ENCODE data around the gene DIP2C.
"Not testable (repeated sequence)": the region's sequence is repeated elsewhere in the genome, so short reads cannot be mapped to it uniquely, and the experiment has no call there.

The DIP2C gene

GRCh38 chr10:480498-480927 is 209.0 kb downstream of the DIP2C start:
- Histone ChIP-seq H3K56ac (ENCODE audit: low read length) (no peak overlapping the region), H3K36me3 (ENCODE audit: control insufficient read depth, insufficient read depth, low read length) (no peaks in the 10 kb centered on the region), H3K9ac (ENCODE audit: low read length) (no peak overlapping the region), H3K4me2 (ENCODE audit: low read length) (no peak overlapping the region), H3K27ac (ENCODE audit: low read depth, low read length) (no peak overlapping the region), H3K18ac (ENCODE audit: low read length) (no peak overlapping the region), H2BK5ac (ENCODE audit: low read length) (no peak overlapping the region), H3K4me1 (ENCODE audit: control insufficient read depth, low read depth, low read length) (no peaks in the 10 kb centered on the region), H3K4me3 (ENCODE audit: low read length) (no peak overlapping the region), H2BK15ac (replicated peaks; ENCODE audit: low read depth) (no peak overlapping the region), H3K27me3 (ENCODE audit: insufficient read depth, low read length, poor library complexity) (no peaks in the 10 kb centered on the region), H2AK5ac (ENCODE audit: low read length) (no peak overlapping the region), H4K8ac (ENCODE audit: low read depth, low read length) (no peak overlapping the region), H3K79me2 (ENCODE audit: control insufficient read depth, insufficient read depth, low read length) (no peaks in the 10 kb centered on the region), H3K23ac (ENCODE audit: low read length) (no peak overlapping the region), H2BK120ac (ENCODE audit: low read depth, low read length) (no peak overlapping the region), H3K79me1 (ENCODE audit: low read length) (no peaks in the 10 kb centered on the region), H4K5ac (ENCODE audit: low read length) (no peak overlapping the region), H3K4ac (ENCODE audit: low read depth, low read length) (no peak overlapping the region)
- WGBS (ENCODE audit: extremely low coverage, insufficient coverage, low lambda C conversion rate), result no CpG with 5 or more reads among the region's 23 CpGs
- no peak for DNase-seq

- H3K4me1 ChIP-seq (ENCODE audit: control insufficient read depth, low read depth, low read length); H4K8ac ChIP-seq (ENCODE audit: low read depth, low read length); H3K4ac ChIP-seq (ENCODE audit: low read depth, low read length); H3K23ac ChIP-seq (ENCODE audit: low read length); H3K4me2 ChIP-seq (ENCODE audit: low read length); H3K27ac ChIP-seq (ENCODE audit: low read depth, low read length); H2AK5ac ChIP-seq (ENCODE audit: low read length); H3K36me3 ChIP-seq (ENCODE audit: control insufficient read depth, insufficient read depth, low read length); H4K5ac ChIP-seq (ENCODE audit: low read length); DNase-seq; H3K18ac ChIP-seq (ENCODE audit: low read length); H2BK5ac ChIP-seq (ENCODE audit: low read length); H2BK15ac ChIP-seq (replicated peaks; ENCODE audit: low read depth); H3K27me3 ChIP-seq (ENCODE audit: insufficient read depth, low read length, poor library complexity); H3K4me3 ChIP-seq (ENCODE audit: low read length); H3K79me1 ChIP-seq (ENCODE audit: low read length); H2BK120ac ChIP-seq (ENCODE audit: low read depth, low read length); H3K9ac ChIP-seq (ENCODE audit: low read length); H3K56ac ChIP-seq (ENCODE audit: low read length); H3K79me2 ChIP-seq (ENCODE audit: control insufficient read depth, insufficient read depth, low read length): not testable (repeated sequence)
- no CpG with 5 or more reads among the region's 33 CpGs for WGBS (ENCODE audit: extremely low coverage, insufficient coverage, low lambda C conversion rate)
Measured at GRCh38 chr10:479706-480497, 209.6 kb downstream of the DIP2C start.

- H3K79me2 ChIP-seq (ENCODE audit: control insufficient read depth, insufficient read depth, low read length), result no peaks in the 10 kb centered on the region
- no peak overlapping the region for H3K23ac ChIP-seq (ENCODE audit: low read length)
- no peak overlapping the region for H2BK120ac ChIP-seq (ENCODE audit: low read depth, low read length)
- H3K4ac ChIP-seq (ENCODE audit: low read depth, low read length), result no peak overlapping the region
- no peak overlapping the region for H3K18ac ChIP-seq (ENCODE audit: low read length)
- no CpG with 5 or more reads among the region's 21 CpGs for WGBS (ENCODE audit: extremely low coverage, insufficient coverage, low lambda C conversion rate)
- no peak overlapping the region for H3K27ac ChIP-seq (ENCODE audit: low read depth, low read length)
- no peaks in the 10 kb centered on the region for H3K4me1 ChIP-seq (ENCODE audit: control insufficient read depth, low read depth, low read length)
- no peak overlapping the region for H3K56ac ChIP-seq (ENCODE audit: low read length)
- H3K27me3 ChIP-seq (ENCODE audit: insufficient read depth, low read length, poor library complexity), result no peaks in the 10 kb centered on the region
- no peak for DNase-seq
- H2BK15ac ChIP-seq (replicated peaks; ENCODE audit: low read depth), result no peak overlapping the region
- H3K79me1 ChIP-seq (ENCODE audit: low read length), result no peaks in the 10 kb centered on the region
- no peak overlapping the region for H3K4me3 ChIP-seq (ENCODE audit: low read length)
- H2AK5ac ChIP-seq (ENCODE audit: low read length), result no peak overlapping the region
- H2BK5ac ChIP-seq (ENCODE audit: low read length), result no peak overlapping the region
- H3K36me3 ChIP-seq (ENCODE audit: control insufficient read depth, insufficient read depth, low read length), result no peaks in the 10 kb centered on the region
- H3K4me2 ChIP-seq (ENCODE audit: low read length), result no peak overlapping the region
- no peak overlapping the region for H3K9ac ChIP-seq (ENCODE audit: low read length)
- no peak overlapping the region for H4K8ac ChIP-seq (ENCODE audit: low read depth, low read length)
- H4K5ac ChIP-seq (ENCODE audit: low read length), result no peak overlapping the region
Measured at GRCh38 chr10:478471-479245, 210.8 kb downstream of the DIP2C start.

GRCh38 chr10:477620-478019 is 211.8 kb downstream of the DIP2C start:
- Histone ChIP-seq H2AK5ac (ENCODE audit: low read length) (no peak overlapping the region), H2BK5ac (ENCODE audit: low read length) (no peak overlapping the region), H3K56ac (ENCODE audit: low read length) (no peak overlapping the region), H3K23ac (ENCODE audit: low read length) (no peak overlapping the region), H3K18ac (ENCODE audit: low read length) (no peak overlapping the region), H2BK15ac (replicated peaks; ENCODE audit: low read depth) (no peak overlapping the region), H2BK120ac (ENCODE audit: low read depth, low read length) (no peak overlapping the region), H3K4me3 (ENCODE audit: low read length) (no peak overlapping the region), H3K79me2 (ENCODE audit: control insufficient read depth, insufficient read depth, low read length) (no peaks in the 10 kb centered on the region), H4K8ac (ENCODE audit: low read depth, low read length) (no peak overlapping the region), H3K27me3 (ENCODE audit: insufficient read depth, low read length, poor library complexity) (no peaks in the 10 kb centered on the region), H3K4me1 (ENCODE audit: control insufficient read depth, low read depth, low read length) (no peaks in the 10 kb centered on the region), H3K79me1 (ENCODE audit: low read length) (no peaks in the 10 kb centered on the region), H4K5ac (ENCODE audit: low read length) (no peak overlapping the region), H3K36me3 (ENCODE audit: control insufficient read depth, insufficient read depth, low read length) (no peaks in the 10 kb centered on the region), H3K27ac (ENCODE audit: low read depth, low read length) (no peak overlapping the region), H3K4ac (ENCODE audit: low read depth, low read length) (no peak overlapping the region), H3K4me2 (ENCODE audit: low read length) (no peak overlapping the region), H3K9ac (ENCODE audit: low read length) (no peak overlapping the region)
- WGBS (ENCODE audit: extremely low coverage, insufficient coverage, low lambda C conversion rate), result 97% methylated on average over 2 of the region's 3 CpGs
- DNase-seq, result no peak

- Histone ChIP-seq H2AK5ac (ENCODE audit: low read length) (no peak overlapping the region), H3K18ac (ENCODE audit: low read length) (no peak overlapping the region), H3K4ac (ENCODE audit: low read depth, low read length) (no peak overlapping the region), H4K5ac (ENCODE audit: low read length) (no peak overlapping the region), H2BK15ac (replicated peaks; ENCODE audit: low read depth) (no peak overlapping the region), H3K23ac (ENCODE audit: low read length) (no peak overlapping the region), H3K9ac (ENCODE audit: low read length) (no peak overlapping the region), H3K27ac (ENCODE audit: low read depth, low read length) (no peak overlapping the region), H2BK5ac (ENCODE audit: low read length) (no peak overlapping the region), H2BK120ac (ENCODE audit: low read depth, low read length) (no peak overlapping the region), H4K8ac (ENCODE audit: low read depth, low read length) (no peak overlapping the region), H3K56ac (ENCODE audit: low read length) (no peak overlapping the region), H3K79me1 (ENCODE audit: low read length) (no peaks in the 10 kb centered on the region), H3K4me1 (ENCODE audit: control insufficient read depth, low read depth, low read length) (no peaks in the 10 kb centered on the region), H3K27me3 (ENCODE audit: insufficient read depth, low read length, poor library complexity) (no peaks in the 10 kb centered on the region), H3K79me2 (ENCODE audit: control insufficient read depth, insufficient read depth, low read length) (no peaks in the 10 kb centered on the region), H3K36me3 (ENCODE audit: control insufficient read depth, insufficient read depth, low read length) (no peaks in the 10 kb centered on the region), H3K4me3 (ENCODE audit: low read length) (no peak overlapping the region), H3K4me2 (ENCODE audit: low read length) (no peak overlapping the region)
- WGBS (ENCODE audit: extremely low coverage, insufficient coverage, low lambda C conversion rate), result no CpG with 5 or more reads among the region's 6 CpGs
- DNase-seq, result no peak
Measured at GRCh38 chr10:476455-476780, 213.1 kb downstream of the DIP2C start.
